HUDEP-2 (cell line): Measurements from ENCODE around the gene NGRN.
"Not testable (repeated sequence)": the region's sequence is repeated elsewhere in the genome, so short reads cannot be mapped to it uniquely, and the experiment has no call there.

Source experiments
- DNase-seq, 76 experiments: peaks; one replicate each; lab custom pipeline; 2025; ENCODE audit not compliant: unreplicated experiment in 76 of 76; lab: John Stamatoyannopoulos, UW

The NGRN gene

DNA sequence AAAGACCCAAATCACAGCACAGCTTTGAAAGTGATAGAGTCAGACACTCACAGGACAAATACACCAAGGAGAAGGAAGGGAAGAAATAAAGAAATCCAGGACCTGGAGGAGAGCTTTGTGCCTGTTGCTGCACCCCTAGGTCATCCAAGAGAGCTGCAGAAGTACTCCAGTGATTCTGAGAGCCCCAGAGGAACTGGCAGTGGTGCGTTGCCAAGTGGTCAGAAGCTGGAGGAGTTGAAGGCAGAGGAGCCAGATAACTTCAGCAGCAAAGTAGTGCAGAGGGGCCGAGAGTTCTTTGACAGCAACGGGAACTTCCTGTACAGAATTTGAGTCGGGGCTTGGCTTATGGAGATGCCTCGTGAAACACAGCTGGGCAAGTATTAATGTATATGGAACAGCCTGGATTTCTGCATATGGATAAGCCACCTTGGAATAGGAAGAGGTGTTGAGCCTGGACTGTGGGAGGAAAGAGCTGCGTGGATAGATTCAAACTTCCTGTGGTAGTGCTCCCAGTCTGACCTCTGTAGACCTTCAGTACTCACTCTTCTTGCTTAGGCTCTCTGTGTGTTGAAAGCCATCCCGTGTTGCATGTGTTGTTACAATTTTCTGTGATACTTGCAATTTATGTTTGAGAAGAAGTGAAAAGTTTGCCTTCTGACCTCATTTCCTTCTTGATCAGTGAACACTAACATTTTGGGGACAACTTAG lies 6.1 kb downstream of the NGRN start:
- no peak for DNase-seq

GRCh38 chr15:90278467-90278866 lies 13.0 kb downstream of the NGRN start:
- not testable (repeated sequence) for DNase-seq

- not testable (repeated sequence) for DNase-seq
These were observed 15.3 kb downstream of the NGRN start for GRCh38 chr15:90280743-90281142.

DNA sequence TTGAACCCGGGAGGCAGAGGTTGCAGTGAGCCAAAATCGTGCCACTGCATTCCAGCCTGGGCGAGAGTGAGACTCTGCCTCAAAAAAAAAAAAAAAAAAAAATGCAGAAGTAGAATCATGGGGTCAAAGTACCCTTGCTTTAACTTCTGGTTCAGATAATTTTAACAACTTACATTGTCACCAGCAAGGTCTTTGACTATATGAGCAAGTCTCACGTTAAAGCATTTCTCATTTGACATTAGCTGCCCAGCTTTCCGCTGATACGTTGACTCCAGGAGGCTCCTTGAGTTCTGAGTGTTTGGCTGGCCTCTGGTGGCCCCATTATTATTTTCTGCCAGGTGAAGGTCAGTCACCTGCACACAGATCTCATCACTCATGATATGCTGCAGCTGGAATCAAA lies 16.2 kb downstream of the NGRN start:
- DNase-seq: not testable (repeated sequence)

GRCh38 chr15:90286678-90287077 lies 21.2 kb downstream of the NGRN start:
- DNase-seq: peak in 22 of 76 experiments; percentile 1 to 35 (median 11)

DNA sequence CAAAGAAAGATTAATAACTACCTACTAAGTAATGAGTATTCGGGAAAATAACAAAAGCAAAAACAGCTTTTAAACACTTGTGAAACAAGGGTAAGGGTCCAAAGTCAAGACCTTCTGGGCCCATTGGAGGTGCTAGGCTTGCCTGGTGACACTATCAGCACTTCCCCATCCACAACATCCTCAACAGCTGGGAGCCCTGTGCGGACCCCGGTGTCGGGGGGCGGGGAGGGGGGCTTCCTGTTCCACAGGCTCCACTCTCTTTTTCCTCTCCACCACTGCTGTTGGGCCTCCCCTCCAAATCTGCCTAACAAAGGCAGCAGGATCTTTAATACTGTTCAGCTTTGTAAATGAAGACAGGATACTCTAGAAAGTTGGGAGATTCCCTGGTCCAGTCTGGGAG lies 21.6 kb downstream of the NGRN start:
- no peak for DNase-seq

DNA sequence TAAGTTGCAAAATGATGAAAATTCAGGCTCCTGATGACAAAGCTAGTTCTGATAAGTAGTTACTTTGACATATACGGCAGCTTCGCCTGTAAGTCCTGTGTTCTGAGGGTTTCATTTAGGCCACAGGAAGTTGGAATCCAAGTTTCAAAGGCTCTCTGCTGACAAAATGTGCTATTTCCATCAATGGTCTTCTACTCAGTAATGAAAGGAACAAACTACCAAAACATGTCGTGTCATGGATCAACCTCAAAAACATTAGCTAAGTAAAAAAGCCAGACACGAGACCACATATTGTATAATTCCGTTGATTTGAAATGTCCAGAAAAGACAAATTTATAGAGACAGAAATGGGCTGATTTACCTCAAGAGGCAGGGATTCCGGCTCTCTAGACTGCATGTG lies 22.5 kb downstream of the NGRN start:
- no peak for DNase-seq

DNA sequence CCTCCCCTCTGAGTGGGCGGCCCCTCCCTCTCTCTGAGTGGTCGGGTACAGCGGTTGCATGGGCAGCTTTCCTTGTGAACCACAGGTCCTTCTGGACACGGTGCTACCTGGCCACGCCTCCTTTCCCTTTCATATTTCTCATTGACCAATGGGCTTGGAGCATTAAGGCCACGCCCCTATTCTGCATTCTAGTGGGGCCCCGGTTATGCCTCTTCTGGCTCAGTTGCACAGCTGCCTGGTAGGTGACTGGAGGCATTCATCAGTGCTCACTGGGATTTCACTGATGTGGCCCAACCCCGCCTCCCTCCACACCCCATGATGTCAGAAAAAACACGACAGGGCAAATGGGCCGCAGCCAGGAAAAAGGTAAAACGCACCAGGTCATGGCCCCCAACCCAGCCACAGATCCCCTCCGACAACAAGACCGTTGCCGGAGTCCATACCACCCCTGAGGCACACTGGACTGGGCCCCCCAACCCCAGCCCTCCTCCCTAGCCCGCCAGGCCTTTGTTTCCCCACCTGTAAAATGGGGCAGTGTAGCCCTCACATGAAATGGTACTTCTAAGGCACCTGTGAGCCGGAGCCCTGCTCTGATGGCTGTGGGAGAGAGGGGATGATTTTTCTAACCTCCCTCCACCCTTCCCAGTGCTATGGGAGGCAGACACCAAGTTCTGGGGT lies 26.3 kb downstream of the NGRN start:
- peak in 27 of 76 experiments; percentile 2 to 50 (median 23) for DNase-seq

DNA sequence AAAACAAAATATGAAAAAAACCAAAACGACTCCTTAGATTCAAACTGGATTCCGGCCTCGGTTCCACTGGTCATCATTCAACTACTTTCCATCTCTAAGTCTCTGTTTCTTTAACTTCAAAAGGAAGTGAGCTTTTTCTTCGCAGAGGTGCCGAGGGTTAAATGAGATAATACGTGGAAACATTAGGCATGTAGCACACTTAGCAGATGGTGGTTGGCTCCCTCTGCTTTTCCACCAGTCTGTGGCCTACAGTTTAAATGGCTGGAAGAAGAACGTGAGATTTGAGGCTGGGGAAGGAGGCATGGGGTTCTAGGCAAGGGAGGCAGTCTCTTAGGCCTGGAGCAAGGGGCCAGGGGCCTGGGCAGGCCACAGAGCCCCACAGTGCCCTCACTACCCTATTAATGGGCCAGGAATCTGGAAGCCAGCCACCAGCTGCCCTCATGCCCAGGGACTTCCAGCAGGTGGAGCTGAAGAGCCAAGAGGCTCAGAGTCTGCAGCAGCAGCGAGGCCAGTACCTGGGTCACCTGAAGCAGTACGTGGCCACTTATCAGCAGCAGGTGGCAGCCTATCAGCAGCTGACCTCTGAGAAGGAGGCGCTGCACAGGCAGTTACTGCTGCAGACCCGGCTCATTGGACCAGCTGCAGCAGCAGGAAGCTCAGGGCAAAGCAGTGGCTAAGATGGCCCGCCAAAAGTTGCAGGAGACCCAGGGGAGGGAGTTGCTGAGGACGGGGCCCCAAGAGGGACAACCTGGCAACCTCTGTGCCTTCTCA lies 27.8 kb downstream of the NGRN start:
- DNase-seq: peak in 64 of 76 experiments; percentile 8 to 78 (median 48)

DNA sequence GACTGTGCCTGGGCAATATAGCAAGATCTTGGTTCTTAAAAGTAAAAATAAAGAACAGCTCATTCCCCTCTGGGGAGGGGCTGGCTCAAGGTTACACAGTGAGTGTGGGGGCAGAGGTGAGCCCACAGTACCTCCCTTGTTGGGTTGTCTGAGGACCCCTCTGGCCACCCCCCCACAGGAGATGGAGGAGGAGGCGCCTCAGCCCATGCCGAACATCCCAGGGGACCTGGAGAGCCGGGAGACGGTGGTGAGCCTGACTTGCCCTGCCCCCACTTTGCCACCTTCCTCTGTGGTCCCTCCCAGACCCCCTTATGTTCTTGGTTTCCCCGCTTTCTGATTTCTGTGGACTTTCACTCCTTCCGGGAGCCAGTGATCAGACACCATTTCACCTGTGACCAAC lies 28.7 kb downstream of the NGRN start:
- no peak for DNase-seq

DNA sequence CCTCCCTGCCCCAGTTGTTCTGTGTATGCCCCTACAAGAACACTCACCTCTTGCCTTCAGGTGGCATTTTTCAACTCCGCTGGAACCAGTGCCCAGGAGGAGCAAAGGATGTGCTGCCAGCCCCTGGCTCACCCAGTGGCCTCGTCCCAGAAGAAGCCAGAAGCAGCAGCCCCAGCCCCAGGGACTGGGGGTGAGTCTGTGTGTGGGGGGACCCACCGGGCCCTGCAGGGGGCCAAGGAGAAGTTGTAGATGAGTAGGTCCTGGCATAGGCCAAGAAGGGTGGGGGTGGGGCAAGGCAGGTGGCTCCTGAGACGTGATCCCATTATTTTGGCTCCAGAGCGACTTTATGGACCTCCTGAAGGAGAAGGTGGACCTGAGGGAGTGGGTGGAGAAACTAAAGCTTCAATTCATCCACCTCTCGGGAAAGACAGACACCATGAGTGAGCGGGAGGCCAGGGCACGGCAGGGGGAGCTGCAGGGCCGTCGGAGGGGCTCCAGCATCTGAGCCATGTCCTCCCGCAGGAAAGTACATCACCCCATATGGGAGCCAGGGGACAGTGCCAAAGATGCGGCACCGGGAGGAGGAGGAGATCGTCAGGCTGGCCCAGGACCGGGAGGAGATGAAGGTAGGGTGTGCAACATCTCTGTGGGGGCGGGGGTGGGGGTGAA lies 29.3 kb downstream of the NGRN start:
- DNase-seq: no peak

- no peak for DNase-seq
These were observed 29.8 kb downstream of the NGRN start for GRCh38 chr15:90295270-90295648.

DNA sequence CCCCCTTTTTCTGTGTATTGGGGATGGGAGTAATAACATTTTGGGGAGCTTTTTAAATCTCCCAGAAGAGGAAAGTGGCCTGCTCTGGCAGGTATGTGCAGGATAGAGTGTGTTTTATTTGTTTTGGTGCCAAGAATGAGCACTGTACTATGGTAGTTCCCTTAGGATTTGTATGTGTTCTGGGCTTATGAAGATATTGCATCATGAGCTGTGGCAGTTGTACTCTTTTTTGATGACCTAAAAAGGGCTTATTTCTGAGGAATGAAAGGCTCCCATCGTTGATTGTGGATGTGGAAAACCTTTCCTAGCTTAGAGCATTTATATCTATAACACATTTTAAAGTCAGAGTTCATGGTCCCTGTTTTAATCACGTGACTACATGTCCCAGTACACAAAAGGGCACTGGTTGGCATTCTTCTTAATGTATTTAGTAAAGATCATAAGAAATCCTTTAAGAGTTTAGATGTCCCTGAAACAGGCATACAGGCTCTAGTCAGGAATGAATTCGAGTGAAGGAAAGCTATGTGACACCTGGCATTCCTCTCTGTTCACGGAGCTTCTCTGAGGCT lies 30.9 kb downstream of the NGRN start:
- DNase-seq: not testable (repeated sequence)

- DNase-seq: no peak
These were observed 31.5 kb downstream of the NGRN start for GRCh38 chr15:90297021-90297420.

DNA sequence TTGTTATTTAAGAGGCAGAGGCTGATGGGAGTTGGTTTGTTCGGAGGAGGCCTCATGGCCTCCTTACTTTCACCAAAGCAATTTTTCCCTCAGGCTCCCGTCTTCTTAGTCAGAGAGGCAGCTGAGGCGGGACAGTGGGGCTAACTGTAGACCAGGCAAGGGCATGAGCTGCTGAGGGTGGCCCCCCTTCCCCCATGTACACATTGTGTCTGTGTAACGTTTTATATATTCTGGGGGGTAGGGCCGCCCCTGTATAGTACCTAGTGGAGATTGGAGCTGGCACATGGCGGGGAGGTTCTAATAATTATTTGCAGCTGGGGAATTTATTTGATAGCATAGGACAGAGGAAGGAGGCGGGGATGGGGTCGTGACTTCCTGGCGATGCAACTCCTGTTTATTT lies 35.1 kb downstream of the NGRN start:
- no peak for DNase-seq

- DNase-seq: peak in 61 of 76 experiments; percentile 3 to 66 (median 35)
These were observed 35.7 kb downstream of the NGRN start for GRCh38 chr15:90300988-90301706.

GRCh38 chr15:90301707-90302300 lies 36.3 kb downstream of the NGRN start:
- no peak for DNase-seq

GRCh38 chr15:90305355-90305754 lies 39.9 kb downstream of the NGRN start:
- not testable (repeated sequence) for DNase-seq

DNA sequence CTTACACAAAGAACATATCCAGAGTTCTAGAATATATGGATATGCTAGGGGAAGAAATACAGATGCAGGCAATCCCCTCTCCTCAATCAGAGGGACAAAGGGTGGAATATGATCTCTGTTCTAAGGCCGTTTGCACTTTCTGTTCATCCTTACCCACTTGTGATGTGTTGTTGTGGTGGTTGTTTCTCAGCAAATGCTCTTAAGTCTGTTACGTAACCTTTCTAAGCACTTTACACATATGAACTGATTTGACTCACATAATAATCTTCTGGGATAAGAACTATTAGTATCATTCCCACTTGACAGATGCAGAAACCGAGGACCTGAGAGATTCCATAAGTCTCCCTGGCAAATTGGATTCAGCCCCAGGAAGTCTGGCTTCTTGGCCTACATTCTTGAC lies 40.5 kb downstream of the NGRN start:
- DNase-seq: no peak

DNA sequence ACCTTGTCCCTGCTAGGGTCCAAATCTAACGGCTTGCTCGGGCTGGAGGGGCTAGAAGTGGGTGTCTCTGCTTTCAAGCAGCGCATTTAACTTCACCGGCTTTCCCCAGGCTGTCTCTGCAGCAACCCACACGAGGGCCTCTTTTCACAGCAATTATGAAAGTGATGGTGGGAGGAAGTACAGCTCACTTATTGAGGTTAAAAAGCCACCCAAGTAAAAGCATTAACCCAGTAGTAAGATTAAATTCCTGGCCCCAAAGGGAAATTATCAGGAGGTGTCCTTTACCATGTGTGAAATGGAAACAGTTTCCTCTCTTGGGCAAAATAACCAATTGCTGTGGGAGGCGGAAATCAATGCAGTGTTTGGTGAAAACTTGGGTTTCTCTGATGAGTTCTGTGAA lies 41.1 kb downstream of the NGRN start:
- DNase-seq: no peak
